Tongue (tissue), 2 donors: ENCODE results near the gene EFHC2. TPM values are rescaled to one million over a fixed set of nuclear protein-coding genes. Genes with fewer than 3 reads are reported as not detected.

Experiments used
- DNase-seq: peaks from one replicate; pipeline ENCODE4 v3.0.0-alpha.2; 2015
- total RNA-seq: library from RNA; depleted of rRNA; stranded (reverse); fragments of >200 nt; gene quantifications from one replicate; pipeline ENCODE4 v1.2.3, GENCODE V29; 2014

EFHC2 gene
- total RNA-seq, 1 donor from 2014 or later = 1.9 TPM

GRCh38 chrX:44144177-44144945 lies 199.1 kb downstream of the EFHC2 start:
- DNase-seq = no peak

GRCh38 chrX:44143061-44143602 lies 200.3 kb downstream of the EFHC2 start:
- no peak for DNase-seq

- no peak for DNase-seq
These were observed 213.3 kb downstream of the EFHC2 start for GRCh38 chrX:44130189-44130588.

- DNase-seq = no peak
These were observed 230.1 kb downstream of the EFHC2 start for GRCh38 chrX:44113337-44113736.

- DNase-seq = no peak
These were observed 236.6 kb downstream of the EFHC2 start for GRCh38 chrX:44106864-44107263.

DNA sequence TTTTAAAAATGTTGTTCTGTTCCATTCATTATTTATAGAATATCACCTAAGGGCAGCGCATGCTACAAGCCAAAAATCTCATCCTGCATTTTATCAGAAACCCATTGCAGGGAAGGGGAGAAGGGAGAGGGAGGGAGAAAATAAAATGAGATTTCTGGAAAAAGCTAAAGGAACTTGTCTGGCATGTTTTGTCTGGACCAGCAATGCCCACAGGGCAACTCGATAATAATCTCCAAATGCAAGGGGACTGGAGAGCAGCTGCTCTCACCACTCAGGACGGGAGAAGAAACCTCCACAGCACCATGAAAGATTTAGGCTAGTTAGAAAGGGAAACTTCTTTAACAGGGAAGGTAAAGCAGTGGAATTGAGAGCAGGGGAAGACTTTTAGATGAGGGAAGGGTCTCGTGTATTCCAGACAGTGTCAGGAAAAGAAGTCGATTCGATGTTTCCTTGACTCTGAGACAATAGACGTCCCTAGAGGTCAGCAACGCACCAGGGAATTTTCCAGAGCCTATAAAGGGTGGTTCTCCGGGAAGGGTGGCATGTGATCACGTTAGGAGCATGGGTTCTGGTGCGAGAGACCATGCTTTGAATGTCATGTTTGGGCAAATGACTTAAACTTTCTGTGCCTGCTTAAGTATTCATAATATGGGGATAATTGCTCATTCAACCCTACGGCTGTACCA lies 238.1 kb downstream of the EFHC2 start:
- no peak for DNase-seq

GRCh38 chrX:44104699-44105098 lies 238.8 kb downstream of the EFHC2 start:
- no peak for DNase-seq

GRCh38 chrX:44101281-44101680 lies 242.2 kb downstream of the EFHC2 start:
- DNase-seq = no peak

GRCh38 chrX:44099366-44099765 lies 244.1 kb downstream of the EFHC2 start:
- no peak for DNase-seq

Other genes starting within 250 kb of the EFHC2 start
- gene FUNDC1, start 199.2 kb upstream of the EFHC2 start, total RNA-seq = 9.0 TPM